Keratinocyte (primary cell): Measurements from ENCODE around the gene ACTR3.

Experiments used
- EZH2 ChIP-seq: IDR thresholded peaks from one replicate; pipeline ENCODE4 v1.6.1; 2012; ENCODE audit warnings: inconsistent platforms, mild to moderate bottlenecking, low read length, moderate library complexity
- TF ChIP-seq, protein P1 (sequence below), 3 experiments: IDR thresholded peaks in 1 of 3; conservative IDR thresholded peaks in 1 of 3; optimal IDR thresholded peaks in 1 of 3; 2 replicates in 2 of 3; 3 replicates in 1 of 3; pipeline versions ENCODE3 to v1.5.1; 2011; ENCODE audit warnings: low read length in 3 of 3, mild to moderate bottlenecking in 3 of 3, moderate library complexity in 2 of 3, control low read depth in 1 of 3, inconsistent platforms in 1 of 3; ENCODE audit not compliant: insufficient read depth in 2 of 3; ENCODE audit errors: extremely low read depth in 1 of 3

GRCh38 chr2:114010001-114010400 is 120.1 kb downstream of the ACTR3 start:
- TF ChIP-seq EZH2 = no peak
- TF ChIP-seq, protein P1, sequence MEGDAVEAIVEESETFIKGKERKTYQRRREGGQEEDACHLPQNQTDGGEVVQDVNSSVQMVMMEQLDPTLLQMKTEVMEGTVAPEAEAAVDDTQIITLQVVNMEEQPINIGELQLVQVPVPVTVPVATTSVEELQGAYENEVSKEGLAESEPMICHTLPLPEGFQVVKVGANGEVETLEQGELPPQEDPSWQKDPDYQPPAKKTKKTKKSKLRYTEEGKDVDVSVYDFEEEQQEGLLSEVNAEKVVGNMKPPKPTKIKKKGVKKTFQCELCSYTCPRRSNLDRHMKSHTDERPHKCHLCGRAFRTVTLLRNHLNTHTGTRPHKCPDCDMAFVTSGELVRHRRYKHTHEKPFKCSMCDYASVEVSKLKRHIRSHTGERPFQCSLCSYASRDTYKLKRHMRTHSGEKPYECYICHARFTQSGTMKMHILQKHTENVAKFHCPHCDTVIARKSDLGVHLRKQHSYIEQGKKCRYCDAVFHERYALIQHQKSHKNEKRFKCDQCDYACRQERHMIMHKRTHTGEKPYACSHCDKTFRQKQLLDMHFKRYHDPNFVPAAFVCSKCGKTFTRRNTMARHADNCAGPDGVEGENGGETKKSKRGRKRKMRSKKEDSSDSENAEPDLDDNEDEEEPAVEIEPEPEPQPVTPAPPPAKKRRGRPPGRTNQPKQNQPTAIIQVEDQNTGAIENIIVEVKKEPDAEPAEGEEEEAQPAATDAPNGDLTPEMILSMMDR (optimal IDR thresholded peaks at IDR 0.05 in 1 of 3, IDR thresholded peaks at IDR 0.05 in 1 of 3, conservative IDR thresholded peaks at IDR 0.05 in 1 of 3; ENCODE audit: extremely low read depth in 1 of 3, insufficient read depth in 2 of 3, low read length in 3 of 3) = no peak
